Ishikawa (cell line): ENCODE data around the gene NAPEPLD.

Experiments
- CEBPB ChIP-seq: IDR thresholded peaks from 2 replicates; pipeline ENCODE4 v1.6.1; 2012
- CREB1 ChIP-seq: IDR thresholded peaks from 2 replicates; pipeline ENCODE4 v1.6.1; 2012; ENCODE audit warnings: low read depth
- EGR1 ChIP-seq: IDR thresholded peaks from 2 replicates; pipeline ENCODE4 v1.6.1; 2012
- EP300 ChIP-seq: IDR thresholded peaks from 2 replicates; pipeline ENCODE4 v1.6.1; 2012; ENCODE audit warnings: borderline replicate concordance
- FOXM1 ChIP-seq: IDR thresholded peaks from 2 replicates; pipeline ENCODE4 v1.6.1; 2012; ENCODE audit warnings: low read depth, borderline replicate concordance
- MAX ChIP-seq: IDR thresholded peaks from 2 replicates; pipeline ENCODE4 v1.6.1; 2012
- NFIC ChIP-seq: IDR thresholded peaks from 2 replicates; pipeline ENCODE4 v1.6.1; 2012
- RAD21 ChIP-seq: IDR thresholded peaks from 2 replicates; pipeline ENCODE4 v1.6.1; 2012; ENCODE audit warnings: low read depth
- REST ChIP-seq: IDR thresholded peaks from 2 replicates; pipeline ENCODE4 v1.6.1; 2012; ENCODE audit warnings: low read depth, mild to moderate bottlenecking
- TAF1 ChIP-seq: IDR thresholded peaks from 2 replicates; pipeline ENCODE4 v1.6.1; 2012; ENCODE audit warnings: low read depth, mild to moderate bottlenecking
- TCF12 ChIP-seq: IDR thresholded peaks from 2 replicates; pipeline ENCODE4 v1.6.1; 2012; ENCODE audit warnings: low read depth
- TEAD4 ChIP-seq: IDR thresholded peaks from 2 replicates; pipeline ENCODE4 v1.6.1; 2012
- USF1 ChIP-seq: IDR thresholded peaks from 2 replicates; pipeline ENCODE4 v1.6.1; 2012
- YY1 ChIP-seq: IDR thresholded peaks from 2 replicates; pipeline ENCODE4 v1.6.1; 2012; ENCODE audit warnings: low read depth
- ZBTB7A ChIP-seq: IDR thresholded peaks from 2 replicates; pipeline ENCODE4 v1.6.1; 2012; ENCODE audit warnings: low read depth

NAPEPLD gene

GRCh38 chr7:103141753-103142404 is 7.0 kb downstream of the NAPEPLD start:
- TF ChIP-seq TEAD4 (no peak), USF1 (no peak), REST (no peak), MAX (no peak), CEBPB (no peak), TCF12 (no peak), RAD21 (no peak), NFIC (no peak), CREB1 (no peak), YY1 (no peak), EGR1 (no peak)

- TF ChIP-seq EP300 (no peak), CREB1 (no peak), YY1 (no peak), REST (no peak), USF1 (no peak), FOXM1 (no peak), RAD21 (no peak), MAX (no peak), CEBPB (no peak), EGR1 (no peak), NFIC (no peak), TEAD4 (no peak), TAF1 (no peak), TCF12 (no peak), ZBTB7A (no peak)
Measured at GRCh38 chr7:103140685-103141084, 8.2 kb downstream of the NAPEPLD start.

GRCh38 chr7:103140061-103140460 is 8.8 kb downstream of the NAPEPLD start:
- TF ChIP-seq CEBPB = no peak
- no peak for TF ChIP-seq NFIC
- TF ChIP-seq TEAD4 = no peak
- no peak for TF ChIP-seq YY1
- no peak for TF ChIP-seq TCF12

- TF ChIP-seq RAD21 (no peak), ZBTB7A (no peak), EP300 (no peak), NFIC (no peak), TAF1 (no peak), FOXM1 (no peak), EGR1 (no peak), TEAD4 (no peak), CEBPB (no peak), YY1 (no peak), MAX (no peak), CREB1 (no peak), USF1 (no peak), REST (no peak), TCF12 (no peak)
Measured at GRCh38 chr7:103134836-103135554, 13.9 kb downstream of the NAPEPLD start.
